Neural crest cell (in vitro differentiated cells): ENCODE measurements around the gene ZNF514. TPM values are rescaled to one million over a fixed set of nuclear protein-coding genes. Genes with fewer than 3 reads are reported as not detected.
"Not testable (repeated sequence)": the region's sequence is repeated elsewhere in the genome, so short reads cannot be mapped to it uniquely, and the experiment has no call there.

Experiments
- DNase-seq: peaks from one replicate; pipeline ENCODE4 v3.0.0; 2021; ENCODE audit warnings: low read depth, mixed read lengths, low spot score
- H3K27ac Mint-ChIP-seq: one replicate; pipeline ENCODE4 v1.8.0; 2021; ENCODE audit warnings: mild to moderate bottlenecking, mixed read lengths; ENCODE audit not compliant: unreplicated experiment
- H3K27me3 Mint-ChIP-seq: 2 replicates; pipeline ENCODE4 v1.8.0; 2021; ENCODE audit warnings: low read depth, mild to moderate bottlenecking, mixed read lengths
- H3K36me3 Mint-ChIP-seq: 2 replicates; pipeline ENCODE4 v1.8.0; 2021; ENCODE audit warnings: low read depth, mild to moderate bottlenecking, mixed read lengths
- H3K4me1 Mint-ChIP-seq: 2 replicates; pipeline ENCODE4 v1.8.0; 2021; ENCODE audit warnings: mixed read lengths
- H3K4me3 Mint-ChIP-seq: one replicate; pipeline ENCODE4 v1.8.0; 2021; ENCODE audit warnings: mild to moderate bottlenecking, mixed read lengths
- H3K9me3 Mint-ChIP-seq: 2 replicates; pipeline ENCODE4 v1.8.0; 2021; ENCODE audit warnings: mixed read lengths
- total RNA-seq: library from RNA; stranded (reverse); gene quantifications from 2 replicates; pipeline ENCODE4 v1.2.1, GENCODE V29; 2021
- TF ChIP-seq, protein P1 (sequence below): fragments of 200-600 bp; sonication (generic); conservative IDR thresholded peaks from 2 replicates; pipeline ENCODE4 v1.5.0; 2021; ENCODE audit warnings: antibody characterized with exemption, mild to moderate bottlenecking

The ZNF514 gene
- total RNA-seq, 1 donor from 2014 or later = 22.6 TPM

DNA sequence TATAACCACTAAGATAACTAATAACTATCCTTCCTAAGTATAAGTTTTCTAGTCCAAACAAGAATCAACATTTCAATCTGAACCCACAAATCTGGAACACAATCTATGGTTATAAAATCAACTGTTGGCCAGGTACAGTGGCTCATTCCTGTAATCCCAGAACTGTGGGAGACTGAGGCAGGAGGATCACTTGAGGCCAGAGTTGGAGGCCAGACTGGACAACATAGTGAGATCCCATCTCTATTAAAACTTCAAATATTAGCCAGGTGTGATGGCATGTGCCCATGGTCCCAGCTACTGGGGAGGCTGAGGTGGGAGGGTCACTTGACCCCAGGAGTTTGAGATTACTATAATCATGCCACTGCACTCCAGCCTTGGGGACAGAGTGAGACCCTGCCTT is 49.3 kb downstream of the ZNF514 start:
- Mint-ChIP-seq H3K4me1 (peaks cover 5% of the 10 kb centered on the region), H3K27ac (no peak overlapping the region), H3K36me3 (peaks cover 8% of the 10 kb centered on the region), H3K9me3 (no peaks in the 10 kb centered on the region), H3K27me3 (no peaks in the 10 kb centered on the region), H3K4me3 (no peak overlapping the region)
- TF ChIP-seq, protein P1, sequence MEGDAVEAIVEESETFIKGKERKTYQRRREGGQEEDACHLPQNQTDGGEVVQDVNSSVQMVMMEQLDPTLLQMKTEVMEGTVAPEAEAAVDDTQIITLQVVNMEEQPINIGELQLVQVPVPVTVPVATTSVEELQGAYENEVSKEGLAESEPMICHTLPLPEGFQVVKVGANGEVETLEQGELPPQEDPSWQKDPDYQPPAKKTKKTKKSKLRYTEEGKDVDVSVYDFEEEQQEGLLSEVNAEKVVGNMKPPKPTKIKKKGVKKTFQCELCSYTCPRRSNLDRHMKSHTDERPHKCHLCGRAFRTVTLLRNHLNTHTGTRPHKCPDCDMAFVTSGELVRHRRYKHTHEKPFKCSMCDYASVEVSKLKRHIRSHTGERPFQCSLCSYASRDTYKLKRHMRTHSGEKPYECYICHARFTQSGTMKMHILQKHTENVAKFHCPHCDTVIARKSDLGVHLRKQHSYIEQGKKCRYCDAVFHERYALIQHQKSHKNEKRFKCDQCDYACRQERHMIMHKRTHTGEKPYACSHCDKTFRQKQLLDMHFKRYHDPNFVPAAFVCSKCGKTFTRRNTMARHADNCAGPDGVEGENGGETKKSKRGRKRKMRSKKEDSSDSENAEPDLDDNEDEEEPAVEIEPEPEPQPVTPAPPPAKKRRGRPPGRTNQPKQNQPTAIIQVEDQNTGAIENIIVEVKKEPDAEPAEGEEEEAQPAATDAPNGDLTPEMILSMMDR = no peak
- no peak for DNase-seq

- DNase-seq = no peak
- no peaks in the 10 kb centered on the region for H3K27me3 Mint-ChIP-seq
- H3K36me3 Mint-ChIP-seq = peaks cover 5% of the 10 kb centered on the region
- no peaks in the 10 kb centered on the region for H3K4me1 Mint-ChIP-seq
- no peak overlapping the region for H3K27ac Mint-ChIP-seq
- no peaks in the 10 kb centered on the region for H3K9me3 Mint-ChIP-seq
- TF ChIP-seq, protein P1 = no peak
- H3K4me3 Mint-ChIP-seq = no peak overlapping the region
These were observed 50.4 kb downstream of the ZNF514 start for GRCh38 chr2:95109260-95109659.

DNA sequence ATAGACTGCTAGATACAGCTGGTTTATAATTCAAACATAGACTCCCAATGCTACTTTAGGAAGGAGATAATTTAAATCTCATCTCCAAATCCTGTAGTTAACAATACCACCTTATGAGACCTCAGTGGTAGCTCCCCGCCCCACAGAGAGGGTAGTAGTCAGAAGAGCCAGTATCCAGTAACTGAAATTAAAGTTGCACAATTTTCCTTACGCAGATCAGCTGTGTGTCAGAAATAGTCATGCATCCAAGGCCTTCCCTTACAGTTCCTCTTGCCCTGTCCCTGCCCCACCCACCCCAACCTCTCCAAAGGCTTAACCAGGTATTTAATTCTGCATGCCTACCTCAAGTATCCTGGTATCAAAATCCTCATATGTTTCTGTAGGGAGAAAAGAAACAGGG is 53.6 kb downstream of the ZNF514 start:
- Mint-ChIP-seq H3K4me1 (no peaks in the 10 kb centered on the region), H3K27me3 (no peaks in the 10 kb centered on the region), H3K27ac (peak overlapping the region; percentile 12), H3K36me3 (peaks cover 5% of the 10 kb centered on the region), H3K9me3 (no peaks in the 10 kb centered on the region), H3K4me3 (no peak overlapping the region)
- DNase-seq = no peak
- TF ChIP-seq, protein P1 = no peak

- no peaks in the 10 kb centered on the region for H3K4me1 Mint-ChIP-seq
- TF ChIP-seq, protein P1 = no peak
- H3K9me3 Mint-ChIP-seq = no peaks in the 10 kb centered on the region
- no peak overlapping the region for H3K27ac Mint-ChIP-seq
- H3K4me3 Mint-ChIP-seq = no peak overlapping the region
- DNase-seq = no peak
- no peaks in the 10 kb centered on the region for H3K27me3 Mint-ChIP-seq
- H3K36me3 Mint-ChIP-seq = peaks cover 12% of the 10 kb centered on the region
These were observed 55.0 kb downstream of the ZNF514 start for GRCh38 chr2:95104606-95105005.

DNA sequence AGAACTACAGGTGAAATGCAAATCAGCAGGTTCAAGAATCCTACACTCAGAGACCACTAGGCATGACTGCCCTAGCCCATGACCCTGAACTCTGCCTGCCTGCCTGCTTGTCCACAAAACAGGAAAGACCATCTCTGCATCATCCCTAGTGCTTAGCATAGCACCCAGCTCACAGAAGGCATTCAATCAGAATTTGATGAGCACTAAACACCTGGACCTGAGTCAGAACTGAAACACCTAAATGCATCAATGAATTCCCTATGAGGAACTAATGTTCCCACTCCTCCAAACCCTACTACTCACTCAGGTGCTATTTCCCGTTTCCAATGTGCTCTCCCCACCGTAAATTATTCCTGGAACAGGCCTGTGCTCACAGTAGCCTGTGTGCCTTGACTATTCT is 59.7 kb downstream of the ZNF514 start:
- H3K27ac Mint-ChIP-seq = no peak overlapping the region
- H3K9me3 Mint-ChIP-seq = peaks cover 5% of the 10 kb centered on the region
- no peaks in the 10 kb centered on the region for H3K4me1 Mint-ChIP-seq
- TF ChIP-seq, protein P1 = no peak
- H3K36me3 Mint-ChIP-seq = peaks cover 42% of the 10 kb centered on the region
- no peaks in the 10 kb centered on the region for H3K27me3 Mint-ChIP-seq
- DNase-seq = no peak
- H3K4me3 Mint-ChIP-seq = no peak overlapping the region

GRCh38 chr2:95098273-95098672 is 61.4 kb downstream of the ZNF514 start:
- not testable (repeated sequence) for H3K9me3 Mint-ChIP-seq, DNase-seq, H3K27me3 Mint-ChIP-seq, H3K4me1 Mint-ChIP-seq, H3K27ac Mint-ChIP-seq, H3K4me3 Mint-ChIP-seq
- peaks cover 57% of the 10 kb centered on the region for H3K36me3 Mint-ChIP-seq

Other genes with a start within 250 kb of the ZNF514 start
- gene MAL, start 134.1 kb downstream of the ZNF514 start, total RNA-seq = 0.48 and 0.65 TPM in 2 replicates
- 58.8 and 60.7 TPM in 2 replicates for gene MRPS5, start 38.0 kb downstream of the ZNF514 start, total RNA-seq
- 6.3 and 7.0 TPM in 2 replicates for gene ZNF2, start 6.0 kb upstream of the ZNF514 start, total RNA-seq
- 18.9 and 20.2 TPM in 2 replicates for gene ZNF892, start 47.7 kb upstream of the ZNF514 start, total RNA-seq
- gene PROM2, start 114.6 kb upstream of the ZNF514 start, total RNA-seq = 1.8 and 2.7 TPM in 2 replicates
- 2.9 and 4.1 TPM in 2 replicates for gene KCNIP3, start 137.5 kb upstream of the ZNF514 start, total RNA-seq
- 37.7 and 42.2 TPM in 2 replicates for gene FAHD2A, start 242.9 kb upstream of the ZNF514 start, total RNA-seq